K562 (cell line): ENCODE results near the gene PPP6R3.
"Not testable (repeated sequence)": the region's sequence is repeated elsewhere in the genome, so short reads cannot be mapped to it uniquely, and the experiment has no call there.

ENCODE experiments used
- CREB1 ChIP-seq, 2 experiments: sonication (generic) in 1 of 2; formaldehyde crosslinking in 1 of 2; IDR thresholded peaks; 2 replicates each; pipeline versions ENCODE4 v1.6.1 to v1.8.0; 2012 to 2022; ENCODE audit warnings: inconsistent platforms in 1 of 2, mild to moderate bottlenecking in 1 of 2, missing genetic modification reagents in 1 of 2, moderate library complexity in 1 of 2
- CTCF ChIP-seq, 3 experiments: IDR thresholded peaks in 2 of 3; conservative IDR thresholded peaks in 1 of 3; 2 replicates each; pipeline ENCODE4 v1.5.1; 2011 to 2012; ENCODE audit warnings: low read length in 3 of 3, mild to moderate bottlenecking in 3 of 3, control low read depth in 2 of 3, improper control_type of control experiment in 1 of 3, inconsistent platforms in 1 of 3, low read depth in 1 of 3, mixed read lengths in 1 of 3, moderate library complexity in 1 of 3; ENCODE audit not compliant: insufficient read depth in 2 of 3
- ELF4 ChIP-seq: fragments of 450-650 bp; formaldehyde crosslinking; IDR thresholded peaks from 2 replicates; pipeline ENCODE4 v1.4.0; 2022; ENCODE audit warnings: missing genetic modification characterization
- GATAD2B ChIP-seq: fragments of 450-650 bp; IDR thresholded peaks from 2 replicates; pipeline ENCODE4 v1.6.1; 2017; ENCODE audit warnings: mild to moderate bottlenecking, borderline replicate concordance
- KDM2B ChIP-seq: fragments of 250-450 bp; sonication (Bioruptor Pico); IDR thresholded peaks from 2 replicates; pipeline ENCODE4 v1.8.0; 2021; ENCODE audit warnings: mild to moderate bottlenecking, moderate library complexity
- MTA1 ChIP-seq: fragments of 450-650 bp; IDR thresholded peaks from 2 replicates; pipeline ENCODE4 v1.6.1; 2017; ENCODE audit warnings: borderline replicate concordance
- MXD1 ChIP-seq: fragments of 250-450 bp; sonication (Bioruptor Pico); IDR thresholded peaks from 2 replicates; pipeline ENCODE4 v1.8.0; 2021; ENCODE audit warnings: borderline replicate concordance, mild to moderate bottlenecking, moderate library complexity; ENCODE audit not compliant: poor library complexity, severe bottlenecking
- POLR2A ChIP-seq: fragments of 450-650 bp; conservative IDR thresholded peaks from 2 replicates; pipeline ENCODE4 v1.6.1; 2016
- RCOR1 ChIP-seq, 2 experiments: IDR thresholded peaks; 2 replicates each; pipeline ENCODE4 v1.6.1; 2012; ENCODE audit warnings: low read depth in 2 of 2, low read length in 2 of 2, borderline replicate concordance in 1 of 2, improper control_type of control experiment in 1 of 2
- SAP30 ChIP-seq: fragments of 200-600 bp; sonication (generic); IDR thresholded peaks from 2 replicates; pipeline ENCODE4 v1.6.1; 2012; ENCODE audit warnings: borderline replicate concordance, low read depth, mild to moderate bottlenecking, moderate library complexity, low read length, control low read depth, inconsistent platforms; ENCODE audit not compliant: insufficient read depth, poor library complexity, severe bottlenecking
- SIN3A ChIP-seq, 2 experiments: fragments of 150-350 bp in 1 of 2; IDR thresholded peaks; 2 replicates each; pipeline ENCODE4 v1.6.1; 2011 to 2016; ENCODE audit warnings: borderline replicate concordance in 2 of 2, low read depth in 2 of 2, low read length in 2 of 2, mild to moderate bottlenecking in 2 of 2, moderate library complexity in 2 of 2; ENCODE audit not compliant: control insufficient read depth in 1 of 2
- TCF7L2 ChIP-seq: fragments of 150-350 bp; IDR thresholded peaks from 2 replicates; pipeline ENCODE4 v1.6.1; 2016; ENCODE audit warnings: low read depth, mild to moderate bottlenecking, low read length, moderate library complexity
- TF ChIP-seq, protein P1 (sequence below), 2 experiments: fragments of 450-650 bp; IDR thresholded peaks; 2 replicates each; pipeline ENCODE4 v1.6.1; 2016; ENCODE audit warnings: mild to moderate bottlenecking in 2 of 2, borderline replicate concordance in 1 of 2, low read depth in 1 of 2, moderate library complexity in 1 of 2
- TF ChIP-seq, protein P2 (sequence below): fragments of 250-450 bp; sonication (Bioruptor Pico); IDR thresholded peaks from 2 replicates; pipeline ENCODE4 v1.4.0; 2020; ENCODE audit warnings: borderline replicate concordance

DNA sequence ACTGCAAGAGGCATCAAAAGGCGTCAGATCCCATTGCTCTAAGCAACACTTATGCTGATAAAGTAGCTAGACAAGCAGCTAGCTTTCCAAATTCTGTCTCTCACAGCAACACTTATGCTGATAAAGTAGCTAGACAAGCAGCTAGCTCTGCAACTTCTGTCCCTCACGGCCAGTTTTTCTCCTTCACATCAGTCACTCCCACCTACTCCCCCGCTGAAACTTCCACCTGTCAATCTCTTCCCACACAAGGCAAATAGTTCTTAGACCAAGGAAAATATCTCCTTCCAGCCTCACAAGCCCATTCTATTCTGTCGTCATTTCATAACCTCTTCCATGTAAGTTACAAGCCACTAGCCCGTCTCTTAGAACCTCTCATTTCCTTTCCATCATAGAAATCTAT lies 168.3 kb downstream of the PPP6R3 start:
- not testable (repeated sequence) for TF ChIP-seq RCOR1 (IDR thresholded peaks at IDR 0.05; ENCODE audit: borderline replicate concordance in 1 of 2, low read depth in 2 of 2, low read length in 2 of 2); TCF7L2; CREB1 (IDR thresholded peaks at IDR 0.05); CREB1 (CRISPR knock-in tag; IDR thresholded peaks at IDR 0.05); KDM2B (CRISPR knock-in tag); SIN3A (IDR thresholded peaks at IDR 0.05; ENCODE audit: borderline replicate concordance in 2 of 2, control insufficient read depth in 1 of 2, low read depth in 2 of 2, low read length in 2 of 2); SAP30; MXD1 (CRISPR knock-in tag); ELF4 (CRISPR knock-in tag); MTA1; POLR2A; CTCF (IDR thresholded peaks at IDR 0.05 in 2 of 3, conservative IDR thresholded peaks at IDR 0.05 in 1 of 3; ENCODE audit: insufficient read depth in 2 of 3, low read depth in 1 of 3, low read length in 3 of 3); GATAD2B
- TF ChIP-seq, protein P1, sequence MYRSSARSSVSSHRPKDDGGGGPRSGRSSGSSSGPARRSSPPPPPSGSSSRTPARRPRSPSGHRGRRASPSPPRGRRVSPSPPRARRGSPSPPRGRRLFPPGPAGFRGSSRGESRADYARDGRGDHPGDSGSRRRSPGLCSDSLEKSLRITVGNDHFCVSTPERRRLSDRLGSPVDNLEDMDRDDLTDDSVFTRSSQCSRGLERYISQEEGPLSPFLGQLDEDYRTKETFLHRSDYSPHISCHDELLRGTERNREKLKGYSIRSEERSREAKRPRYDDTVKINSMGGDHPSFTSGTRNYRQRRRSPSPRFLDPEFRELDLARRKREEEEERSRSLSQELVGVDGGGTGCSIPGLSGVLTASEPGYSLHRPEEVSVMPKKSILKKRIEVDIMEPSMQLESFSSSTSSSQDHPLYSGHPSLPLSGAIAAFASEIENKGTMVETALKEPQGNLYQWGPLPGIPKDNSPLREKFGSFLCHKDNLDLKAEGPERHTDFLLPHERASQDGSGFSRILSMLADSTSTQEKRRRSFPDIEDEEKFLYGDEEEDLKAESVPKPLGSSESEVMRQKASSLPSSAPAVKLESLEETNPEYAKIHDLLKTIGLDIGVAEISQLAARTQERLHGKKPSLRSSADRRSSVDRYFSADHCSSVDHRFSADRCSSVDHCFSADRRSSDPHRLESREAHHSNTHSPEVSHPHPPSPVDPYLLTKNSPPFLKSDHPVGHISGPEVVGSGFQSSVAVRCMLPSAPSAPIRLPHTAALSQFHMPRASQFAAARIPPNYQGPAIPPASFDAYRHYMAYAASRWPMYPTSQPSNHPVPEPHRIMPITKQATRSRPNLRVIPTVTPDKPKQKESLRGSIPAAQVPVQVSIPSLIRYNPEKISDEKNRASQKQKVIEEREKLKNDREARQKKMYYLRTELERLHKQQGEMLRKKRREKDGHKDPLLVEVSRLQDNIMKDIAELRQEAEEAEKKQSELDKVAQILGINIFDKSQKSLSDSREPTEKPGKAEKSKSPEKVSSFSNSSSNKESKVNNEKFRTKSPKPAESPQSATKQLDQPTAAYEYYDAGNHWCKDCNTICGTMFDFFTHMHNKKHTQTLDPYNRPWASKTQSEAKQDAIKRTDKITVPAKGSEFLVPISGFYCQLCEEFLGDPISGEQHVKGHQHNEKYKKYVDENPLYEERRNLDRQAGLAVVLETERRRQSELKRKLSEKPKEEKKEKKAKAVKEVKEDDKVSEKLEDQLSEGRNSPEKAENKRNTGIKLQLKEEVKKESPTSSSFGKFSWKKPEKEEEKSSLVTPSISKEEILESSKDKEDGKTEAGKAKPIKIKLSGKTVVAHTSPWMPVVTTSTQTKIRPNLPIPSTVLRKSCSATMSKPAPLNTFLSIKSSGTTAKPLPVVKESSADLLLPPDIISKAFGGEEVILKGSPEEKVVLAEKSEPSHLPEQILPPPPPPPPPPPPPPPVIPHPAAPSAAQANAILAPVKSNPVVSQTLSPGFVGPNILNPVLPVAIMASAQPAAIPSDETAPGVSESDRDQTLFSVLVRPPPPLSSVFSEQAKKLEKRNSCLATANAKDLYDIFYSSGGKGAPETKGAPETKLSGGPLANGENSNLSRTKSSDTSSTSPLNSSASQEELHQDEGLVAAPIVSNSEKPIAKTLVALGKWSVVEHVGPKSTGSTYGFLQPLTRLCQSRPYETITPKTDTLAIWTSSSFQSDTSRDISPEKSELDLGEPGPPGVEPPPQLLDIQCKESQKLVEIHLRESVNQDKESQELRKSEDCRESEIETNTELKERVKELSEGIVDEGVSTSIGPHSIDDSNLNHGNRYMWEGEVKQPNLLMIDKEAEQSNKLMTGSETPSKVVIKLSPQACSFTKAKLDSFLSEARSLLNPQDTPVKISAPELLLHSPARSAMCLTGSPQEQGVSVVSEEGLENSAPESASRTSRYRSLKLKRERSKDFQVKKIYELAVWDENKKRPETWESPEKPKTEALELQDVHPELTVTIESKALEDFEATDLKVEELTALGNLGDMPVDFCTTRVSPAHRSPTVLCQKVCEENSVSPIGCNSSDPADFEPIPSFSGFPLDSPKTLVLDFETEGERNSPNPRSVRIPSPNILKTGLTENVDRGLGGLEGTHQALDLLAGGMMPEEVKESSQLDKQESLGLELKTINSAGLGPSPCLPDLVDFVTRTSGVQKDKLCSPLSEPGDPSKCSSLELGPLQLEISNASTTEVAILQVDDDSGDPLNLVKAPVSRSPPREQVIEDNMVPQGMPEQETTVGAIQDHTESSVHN (IDR thresholded peaks at IDR 0.05; ENCODE audit: borderline replicate concordance in 1 of 2, low read depth in 1 of 2) = not testable (repeated sequence)
- TF ChIP-seq, protein P2, sequence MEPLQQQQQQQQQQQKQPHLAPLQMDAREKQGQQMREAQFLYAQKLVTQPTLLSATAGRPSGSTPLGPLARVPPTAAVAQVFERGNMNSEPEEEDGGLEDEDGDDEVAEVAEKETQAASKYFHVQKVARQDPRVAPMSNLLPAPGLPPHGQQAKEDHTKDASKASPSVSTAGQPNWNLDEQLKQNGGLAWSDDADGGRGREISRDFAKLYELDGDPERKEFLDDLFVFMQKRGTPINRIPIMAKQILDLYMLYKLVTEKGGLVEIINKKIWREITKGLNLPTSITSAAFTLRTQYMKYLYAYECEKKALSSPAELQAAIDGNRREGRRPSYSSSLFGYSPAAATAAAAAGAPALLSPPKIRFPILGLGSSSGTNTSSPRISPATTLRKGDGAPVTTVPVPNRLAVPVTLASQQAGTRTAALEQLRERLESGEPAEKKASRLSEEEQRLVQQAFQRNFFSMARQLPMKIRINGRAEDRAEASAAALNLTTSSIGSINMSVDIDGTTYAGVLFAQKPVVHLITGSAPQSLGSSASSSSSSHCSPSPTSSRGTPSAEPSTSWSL (CRISPR knock-in tag) = not testable (repeated sequence)
